PC-9 (cell line): ENCODE measurements around the gene KCNN3. TPM values are rescaled to one million over a fixed set of nuclear protein-coding genes. Genes with fewer than 3 reads are reported as not detected.

ENCODE experiments used
- BruUV-seq: library from RNA; stranded (reverse); fragments of 400-500 nt; replicated peaks from 2 replicates; lab custom pipeline; 2021; lab: Mats Ljungman, UMichigan
- CTCF ChIA-PET: fragments of 300-600 bp; sonication (Branson Sonifier 250); formaldehyde crosslinking; loops from one replicate; lab custom pipeline; 2022; ENCODE audit warnings: antibody characterized with exemption; lab: Charles Lee
- POLR2A ChIA-PET: fragments of 300-600 bp; sonication (Branson Sonifier 250); formaldehyde crosslinking; loops from one replicate; lab custom pipeline; 2022; ENCODE audit warnings: antibody characterized with exemption; ENCODE audit not compliant: unreplicated experiment; lab: Charles Lee
- DNase-seq, 2 experiments: peaks; one replicate each; pipeline versions ENCODE4 v3.0.0 to v3.0.0-alpha.2; 2015 to 2022; ENCODE audit warnings: mixed read lengths in 1 of 2
- H2AFZ ChIP-seq: fragments of 200-600 bp; sonication (generic); 2 replicates; pipeline ENCODE4 v1.8.1; 2017; ENCODE audit warnings: antibody characterized with exemption
- H3F3A ChIP-seq: fragments of 200-600 bp; sonication (generic); 2 replicates; pipeline ENCODE4 v1.8.1; 2017; ENCODE audit warnings: antibody characterized with exemption, mild to moderate bottlenecking, low read depth; ENCODE audit not compliant: insufficient read depth
- H3K27ac ChIP-seq: fragments of 200-600 bp; sonication (generic); 2 replicates; pipeline ENCODE4 v1.6.1; 2016; ENCODE audit warnings: mixed run types
- H3K27me3 ChIP-seq: fragments of 200-600 bp; sonication (generic); 2 replicates; pipeline ENCODE4 v1.6.1; 2016; ENCODE audit warnings: low read depth, mixed run types; ENCODE audit not compliant: insufficient read depth
- H3K36me3 ChIP-seq: fragments of 200-600 bp; sonication (generic); 2 replicates; pipeline ENCODE4 v1.6.1; 2016; ENCODE audit warnings: low read depth, mixed run types
- H3K4me1 ChIP-seq: fragments of 200-600 bp; sonication (generic); replicated peaks from 2 replicates; pipeline ENCODE4 v1.6.1; 2016; ENCODE audit warnings: mixed run types; ENCODE audit not compliant: insufficient read depth
- H3K4me2 ChIP-seq: fragments of 200-600 bp; sonication (generic); 2 replicates; pipeline ENCODE4 v1.6.1; 2017; ENCODE audit warnings: mixed run types
- H3K4me3 ChIP-seq: fragments of 200-600 bp; sonication (generic); 2 replicates; pipeline ENCODE4 v1.6.1; 2016; ENCODE audit warnings: mixed run types
- H3K79me2 ChIP-seq: fragments of 200-600 bp; sonication (generic); 2 replicates; pipeline ENCODE4 v1.6.1; 2017; ENCODE audit warnings: low read depth, mixed run types
- H3K9me2 ChIP-seq: fragments of 200-600 bp; sonication (generic); 2 replicates; pipeline ENCODE4 v1.8.1; 2017; ENCODE audit warnings: mild to moderate bottlenecking; ENCODE audit not compliant: insufficient read depth
- H3K9me3 ChIP-seq: fragments of 200-600 bp; sonication (generic); 2 replicates; pipeline ENCODE4 v1.8.1; 2016; ENCODE audit warnings: low read depth; ENCODE audit not compliant: insufficient read depth
- H4K20me1 ChIP-seq: fragments of 200-600 bp; sonication (generic); 2 replicates; pipeline ENCODE4 v1.8.1; 2017; ENCODE audit not compliant: insufficient read depth
- EZH2 ChIP-seq: fragments of 200-600 bp; sonication (generic); IDR thresholded peaks from 2 replicates; pipeline ENCODE4 v1.8.0; 2017; ENCODE audit warnings: antibody characterized with exemption, low read depth
- intact Hi-C: fragments of 100-400 bp; cut with micrococcal nuclease; formaldehyde crosslinking; loops from one replicate; pipeline ENCODE4 v1.10.0; 2022; ENCODE audit not compliant: unreplicated experiment
- total RNA-seq: library from RNA; stranded (reverse); gene quantifications from 2 replicates; pipeline ENCODE4 v1.2.3, GENCODE V29; 2021
- TF ChIP-seq, protein P1 (sequence below): fragments of 200-600 bp; sonication (generic); conservative IDR thresholded peaks from 2 replicates; pipeline ENCODE4 v1.6.1; 2017; ENCODE audit warnings: mixed run types, antibody characterized with exemption, mild to moderate bottlenecking, moderate library complexity

Gene KCNN3
- total RNA-seq, 1 experiment from 2014 or later = 1.1 TPM

DNA sequence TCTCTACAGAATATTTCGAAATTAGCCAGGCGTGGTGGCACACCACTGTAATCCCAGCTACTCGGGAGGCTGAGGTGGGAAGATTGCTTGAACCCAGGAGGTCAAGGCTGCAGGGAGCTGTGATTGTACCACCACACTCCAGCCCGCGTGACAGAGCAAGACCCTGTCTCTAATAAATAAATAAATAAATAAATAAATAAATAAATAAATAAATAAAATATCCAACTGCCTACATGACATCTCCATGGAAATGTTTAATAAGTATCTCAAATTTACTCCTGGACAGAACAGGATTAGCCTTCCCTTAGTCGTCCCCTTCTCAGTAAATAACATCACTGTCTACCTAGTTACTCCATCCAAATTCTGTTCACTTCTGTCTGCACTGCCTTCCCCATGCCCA, 29.0 kb upstream of the KCNN3 start:
- ChIA-PET CTCF (no interaction called here), POLR2A (no interaction called here)
- intact Hi-C loops = no loop called here
- Histone ChIP-seq H2AFZ (no peak overlapping the region), H3K4me1 (no peaks in the 10 kb centered on the region), H3K4me3 (no peak overlapping the region), H3K79me2 (no peaks in the 10 kb centered on the region), H3K36me3 (no peaks in the 10 kb centered on the region), H3K4me2 (no peak overlapping the region), H3K27me3 (peaks cover 26% of the 10 kb centered on the region; the same call in 1 of the 2 replicates), H4K20me1 (no peaks in the 10 kb centered on the region), H3F3A (no peaks in the 10 kb centered on the region), H3K27ac (no peak overlapping the region), H3K9me2 (no peaks in the 10 kb centered on the region), H3K9me3 (no peaks in the 10 kb centered on the region)
- TF ChIP-seq EZH2 = no peak
- TF ChIP-seq, protein P1, sequence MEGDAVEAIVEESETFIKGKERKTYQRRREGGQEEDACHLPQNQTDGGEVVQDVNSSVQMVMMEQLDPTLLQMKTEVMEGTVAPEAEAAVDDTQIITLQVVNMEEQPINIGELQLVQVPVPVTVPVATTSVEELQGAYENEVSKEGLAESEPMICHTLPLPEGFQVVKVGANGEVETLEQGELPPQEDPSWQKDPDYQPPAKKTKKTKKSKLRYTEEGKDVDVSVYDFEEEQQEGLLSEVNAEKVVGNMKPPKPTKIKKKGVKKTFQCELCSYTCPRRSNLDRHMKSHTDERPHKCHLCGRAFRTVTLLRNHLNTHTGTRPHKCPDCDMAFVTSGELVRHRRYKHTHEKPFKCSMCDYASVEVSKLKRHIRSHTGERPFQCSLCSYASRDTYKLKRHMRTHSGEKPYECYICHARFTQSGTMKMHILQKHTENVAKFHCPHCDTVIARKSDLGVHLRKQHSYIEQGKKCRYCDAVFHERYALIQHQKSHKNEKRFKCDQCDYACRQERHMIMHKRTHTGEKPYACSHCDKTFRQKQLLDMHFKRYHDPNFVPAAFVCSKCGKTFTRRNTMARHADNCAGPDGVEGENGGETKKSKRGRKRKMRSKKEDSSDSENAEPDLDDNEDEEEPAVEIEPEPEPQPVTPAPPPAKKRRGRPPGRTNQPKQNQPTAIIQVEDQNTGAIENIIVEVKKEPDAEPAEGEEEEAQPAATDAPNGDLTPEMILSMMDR = no peak
- BruUV-seq = no TSS peak
- DNase-seq = no peak

DNA sequence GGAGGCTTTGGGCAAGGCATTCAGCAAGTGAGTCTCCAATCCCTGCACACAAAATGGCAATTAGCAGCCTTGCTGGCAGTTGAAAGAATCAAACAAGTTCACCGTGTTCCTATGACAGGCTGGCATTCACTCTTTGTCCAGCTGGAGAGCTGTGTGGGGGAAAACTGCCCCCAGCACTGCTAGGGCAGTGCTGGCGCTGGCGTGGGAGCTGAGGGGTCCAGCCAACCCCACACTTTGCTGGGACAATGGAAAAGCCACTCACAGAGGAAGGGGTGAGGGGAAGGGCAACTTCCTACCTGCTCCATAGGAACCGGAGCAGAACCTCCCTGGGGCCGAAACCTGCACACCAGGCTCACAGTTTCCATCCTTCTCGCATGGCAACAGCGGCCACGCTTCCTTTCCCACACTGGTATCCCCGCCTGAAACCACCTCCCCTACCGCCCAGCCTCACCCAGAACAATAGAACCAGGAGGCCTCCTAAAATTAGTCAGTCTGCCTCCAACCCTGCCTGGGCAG, 26.7 kb upstream of the KCNN3 start:
- no TSS peak for BruUV-seq
- peaks cover 40% of the 10 kb centered on the region; the same call in 1 of the 2 replicates for H3K27me3 ChIP-seq
- no peaks in the 10 kb centered on the region for H3K4me1 ChIP-seq
- no peak overlapping the region for H3K4me3 ChIP-seq
- intact Hi-C loops = no loop called here
- ChIA-PET CTCF (no interaction called here), POLR2A (no interaction called here)
- no peak for TF ChIP-seq EZH2
- TF ChIP-seq, protein P1 = no peak
- no peak overlapping the region for H3K27ac ChIP-seq
- H3K9me2 ChIP-seq = no peaks in the 10 kb centered on the region
- no peaks in the 10 kb centered on the region for H3K79me2 ChIP-seq
- H4K20me1 ChIP-seq = no peaks in the 10 kb centered on the region
- H3K9me3 ChIP-seq = no peaks in the 10 kb centered on the region
- H3K4me2 ChIP-seq = no peak overlapping the region
- H3K36me3 ChIP-seq = no peaks in the 10 kb centered on the region
- DNase-seq = no peak
- H2AFZ ChIP-seq = no peak overlapping the region
- no peaks in the 10 kb centered on the region for H3F3A ChIP-seq

DNA sequence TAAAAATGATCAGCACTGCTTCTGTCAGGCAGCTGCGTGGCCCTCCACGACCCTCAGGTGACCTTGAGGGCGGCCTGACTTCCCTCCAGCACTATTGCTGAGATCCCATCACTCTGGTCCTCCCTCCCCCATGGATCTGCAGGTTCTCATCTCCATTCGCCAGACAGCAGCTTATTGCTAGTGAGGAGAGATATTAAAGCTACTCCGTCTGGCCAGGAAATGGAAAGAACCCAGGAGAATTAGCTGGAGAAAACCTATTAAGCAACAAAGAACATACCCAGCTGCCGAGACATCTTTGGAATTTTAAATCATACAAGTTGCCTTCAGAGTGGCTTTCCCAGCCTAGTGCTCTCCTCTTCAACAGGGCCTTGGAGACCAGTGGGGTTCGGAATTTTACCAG, 25.7 kb upstream of the KCNN3 start:
- H3K79me2 ChIP-seq = no peaks in the 10 kb centered on the region
- intact Hi-C loops = no loop called here
- H2AFZ ChIP-seq = no peak overlapping the region
- CTCF ChIA-PET = interaction anchor here (0.5 kb wide), 1 partner anchor 43 kb away, joined by 5 read pairs; no protein-coding TSS in a partner anchor
- H3K36me3 ChIP-seq = no peaks in the 10 kb centered on the region
- peaks cover 40% of the 10 kb centered on the region; the same call in 1 of the 2 replicates for H3K27me3 ChIP-seq
- H3K9me3 ChIP-seq = no peaks in the 10 kb centered on the region
- H3F3A ChIP-seq = no peaks in the 10 kb centered on the region
- no peak overlapping the region for H3K27ac ChIP-seq
- no TSS peak for BruUV-seq
- no peak overlapping the region for H3K4me3 ChIP-seq
- no peak overlapping the region for H3K4me2 ChIP-seq
- H3K4me1 ChIP-seq = no peaks in the 10 kb centered on the region
- TF ChIP-seq EZH2 = no peak
- TF ChIP-seq, protein P1 = no peak
- DNase-seq = no peak
- no peaks in the 10 kb centered on the region for H4K20me1 ChIP-seq
- POLR2A ChIA-PET = interaction anchor here (0.7 kb wide), 1 partner anchor 94 kb away, joined by 4 read pairs; no protein-coding TSS in a partner anchor
- H3K9me2 ChIP-seq = no peaks in the 10 kb centered on the region
